ENCODE measurements around the gene KIF16B.
"Not testable (repeated sequence)": the region's sequence is repeated elsewhere in the genome, so short reads cannot be mapped to it uniquely, and the experiment has no call there.

The KIF16B gene

DNA sequence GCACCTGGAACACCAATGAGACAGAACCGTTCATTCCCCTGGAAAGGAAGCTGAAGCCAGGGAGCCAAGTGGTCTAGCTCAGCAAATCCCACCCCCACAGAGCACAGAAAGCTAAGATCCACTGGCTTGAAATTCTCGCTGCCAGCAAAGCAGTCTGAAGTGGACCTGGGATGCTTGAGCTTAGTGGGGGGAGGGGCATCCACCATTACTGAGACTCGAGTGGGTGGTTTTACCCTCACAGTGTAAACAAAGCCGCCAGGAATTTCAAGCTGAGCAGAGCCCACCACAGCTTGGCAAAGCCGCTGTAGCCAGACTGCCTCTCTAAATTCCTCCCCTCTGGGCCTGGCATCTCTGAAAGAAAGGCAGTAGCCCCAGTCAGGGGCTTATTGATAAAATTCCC, 53.1 kb downstream of the KIF16B start:
- no peak for DNase-seq

DNA sequence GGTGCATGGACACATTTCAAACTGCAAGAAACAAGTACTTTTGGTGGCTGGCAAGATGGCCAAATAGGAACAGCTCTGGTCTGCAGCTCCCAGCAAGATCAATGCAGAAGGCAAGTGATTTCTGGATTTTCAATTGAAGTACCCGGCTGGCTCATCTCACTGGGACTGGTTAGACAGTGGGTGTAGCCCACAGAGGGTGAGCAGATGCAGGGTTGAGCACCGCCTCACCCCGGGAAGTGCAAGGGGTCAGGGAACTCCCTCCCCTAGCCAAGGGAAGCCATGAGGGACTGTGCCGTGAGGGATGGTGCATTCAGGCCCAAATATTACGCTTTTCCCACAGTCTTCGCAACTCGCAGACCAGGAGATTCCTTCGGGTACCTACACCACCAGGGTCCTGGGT, 53.6 kb downstream of the KIF16B start:
- not testable (repeated sequence) for DNase-seq

DNA sequence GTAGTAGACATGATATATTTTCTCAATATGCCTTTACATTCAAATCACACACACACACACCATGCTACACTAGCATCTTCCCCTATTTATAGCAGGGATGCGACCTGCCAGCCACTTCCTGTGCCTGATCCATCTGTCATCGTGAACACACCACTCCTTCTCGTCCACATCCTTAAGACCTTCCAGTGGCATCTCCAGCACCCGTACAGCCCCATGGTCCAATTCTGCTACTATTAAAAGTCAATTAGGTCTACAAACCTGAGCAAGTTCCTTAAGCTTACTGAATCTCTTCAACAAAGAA, 54.5 kb downstream of the KIF16B start:
- no peak for DNase-seq

DNA sequence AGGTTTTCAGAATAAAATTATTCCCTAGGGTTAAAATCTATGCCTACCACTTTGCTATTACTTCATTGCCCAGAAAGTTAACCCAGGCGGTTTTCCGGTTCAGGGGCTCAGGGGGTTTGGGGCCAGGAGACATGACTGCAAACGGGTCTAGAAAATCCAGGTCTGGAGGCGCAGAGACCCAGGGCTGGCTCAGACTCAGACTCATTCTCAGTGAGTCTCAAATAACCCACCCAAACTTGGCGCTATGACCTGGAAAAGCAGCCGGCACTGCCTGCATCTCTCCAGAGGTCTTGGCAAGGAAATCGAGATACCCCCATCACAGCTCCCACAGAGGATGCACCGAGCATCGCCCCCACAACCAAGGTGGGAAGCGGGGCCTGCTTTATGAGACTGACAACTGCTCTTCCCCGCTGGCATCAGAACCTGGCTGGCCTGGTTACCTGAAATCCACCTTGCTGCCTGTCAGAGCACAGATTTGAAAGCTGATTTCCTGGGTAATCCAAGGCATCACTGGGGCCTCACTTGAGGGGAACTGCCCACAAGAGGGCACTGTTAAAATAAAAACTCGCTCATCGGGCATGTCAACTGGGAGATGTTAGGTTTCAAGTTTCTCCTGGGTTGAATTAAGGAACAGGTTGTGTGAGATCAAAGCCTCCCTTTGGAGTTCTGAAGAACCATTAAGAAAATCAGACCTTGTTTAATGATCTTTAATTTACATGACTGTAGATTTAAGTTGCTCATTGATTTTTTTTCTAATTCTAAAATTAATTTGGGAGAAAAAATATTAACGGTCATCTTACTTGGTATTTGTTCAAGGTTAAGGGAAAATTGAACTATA, 55.1 kb downstream of the KIF16B start:
- DNase-seq = no peak

DNA sequence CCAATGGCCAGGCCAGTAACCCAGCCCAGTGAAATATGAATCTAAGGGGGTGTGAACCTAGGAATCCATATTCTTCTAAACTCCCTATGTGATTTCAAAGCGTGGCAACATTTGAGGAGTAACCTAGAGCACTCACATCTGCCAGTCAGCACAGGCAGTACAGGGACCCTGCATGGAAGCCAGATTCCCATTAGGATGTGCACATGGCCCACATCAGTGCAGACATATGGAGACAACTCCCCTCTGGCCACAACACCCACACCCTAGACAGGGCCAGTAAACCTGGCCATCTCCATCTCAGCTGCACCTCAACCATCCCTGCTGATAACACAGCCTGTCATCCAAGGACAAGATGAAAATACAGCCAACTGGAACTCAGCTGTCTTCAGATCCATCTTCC, 56.5 kb downstream of the KIF16B start:
- no peak for DNase-seq

DNA sequence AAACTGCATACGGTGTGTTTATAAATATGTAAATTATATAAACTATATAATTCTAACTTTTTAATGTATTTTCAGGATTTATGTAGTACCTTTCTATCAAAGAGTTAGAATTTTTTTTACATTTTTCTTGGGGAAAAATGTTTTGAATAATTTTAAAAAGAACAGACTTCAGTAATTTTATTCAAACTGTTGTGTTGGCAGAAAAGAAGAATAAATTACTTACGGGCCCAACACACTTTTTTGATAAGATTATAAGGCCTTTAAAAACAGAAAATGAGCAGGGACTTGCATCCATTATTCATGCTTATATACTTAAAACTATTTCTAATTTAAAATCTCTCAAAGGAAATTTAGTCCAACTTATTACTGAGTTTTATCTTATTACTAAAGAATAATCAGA, 58.2 kb downstream of the KIF16B start:
- no peak for DNase-seq

DNA sequence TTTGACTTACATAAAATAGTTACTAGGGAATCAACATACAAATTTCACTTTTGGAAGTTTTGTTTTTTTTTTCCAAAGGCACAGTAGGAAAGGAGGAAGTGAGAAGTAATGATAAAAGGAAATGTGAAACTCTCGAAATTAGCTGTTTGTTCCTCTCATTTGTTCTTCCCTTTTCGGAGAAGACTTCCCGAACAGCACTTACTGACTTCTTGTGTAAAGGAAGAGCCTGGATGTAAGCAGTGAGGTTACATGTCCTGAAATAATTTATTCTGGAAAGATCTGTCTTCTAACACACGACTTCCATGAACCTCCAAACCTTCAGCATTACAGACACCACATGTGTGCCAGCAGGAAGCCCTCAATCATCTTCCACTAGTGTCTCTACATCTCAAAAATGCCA, 59.1 kb downstream of the KIF16B start:
- no peak for DNase-seq

DNA sequence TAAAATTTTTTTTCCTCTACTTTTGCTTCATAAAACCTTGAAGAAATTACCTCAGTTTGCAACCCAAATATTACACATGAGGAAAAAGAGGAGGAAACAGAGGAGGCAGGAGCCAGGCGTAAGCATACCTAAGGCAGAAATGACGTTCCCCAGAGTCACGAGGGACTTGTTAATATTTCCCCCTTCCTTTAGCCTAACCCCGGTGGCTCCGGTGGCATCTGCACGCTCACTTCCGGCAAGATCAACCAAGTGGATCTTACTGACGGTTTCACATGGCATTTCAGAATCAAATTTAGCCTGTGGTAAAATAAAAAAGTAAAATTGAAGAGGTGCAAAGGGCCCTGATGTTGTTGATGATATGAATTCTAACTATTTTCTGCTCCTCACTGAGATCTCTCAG, 67.4 kb downstream of the KIF16B start:
- no peak for DNase-seq

DNA sequence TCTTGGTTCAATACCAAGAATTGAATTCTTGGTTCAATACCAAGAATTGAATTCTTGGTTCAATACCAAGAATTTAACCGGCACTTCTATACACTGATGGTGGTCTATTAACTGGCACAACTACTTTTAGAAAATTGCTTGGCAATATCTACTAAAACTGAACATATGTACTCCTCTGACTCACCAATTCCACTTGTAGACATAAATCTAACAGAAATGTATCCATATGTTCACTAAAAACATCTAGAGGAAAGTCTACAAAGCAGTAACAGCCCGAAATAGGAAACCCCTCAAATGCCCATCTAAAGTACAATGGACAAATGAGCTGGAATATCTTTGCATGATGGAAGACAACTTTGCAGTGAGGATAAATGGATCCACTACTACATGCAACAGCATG, 71.9 kb downstream of the KIF16B start:
- no peak for DNase-seq

DNA sequence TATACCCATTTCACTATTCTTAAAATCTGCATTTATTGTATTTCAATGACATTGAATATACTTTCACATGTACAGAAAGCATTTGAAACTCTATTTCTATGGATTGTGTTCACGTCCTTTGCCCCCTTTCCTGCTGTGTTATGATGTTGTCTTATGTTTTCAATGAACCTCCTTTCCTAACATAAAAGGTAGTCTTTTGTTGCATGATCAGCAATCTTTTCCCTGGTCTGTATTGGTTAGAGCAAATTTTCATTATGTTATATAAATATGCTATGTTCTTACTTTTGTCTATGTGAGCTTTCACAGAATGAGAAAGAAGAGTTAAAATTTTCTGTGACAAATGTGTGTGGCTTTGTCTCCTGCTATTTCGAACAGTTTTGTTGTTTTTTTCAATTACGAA, 73.1 kb downstream of the KIF16B start:
- DNase-seq = no peak

DNA sequence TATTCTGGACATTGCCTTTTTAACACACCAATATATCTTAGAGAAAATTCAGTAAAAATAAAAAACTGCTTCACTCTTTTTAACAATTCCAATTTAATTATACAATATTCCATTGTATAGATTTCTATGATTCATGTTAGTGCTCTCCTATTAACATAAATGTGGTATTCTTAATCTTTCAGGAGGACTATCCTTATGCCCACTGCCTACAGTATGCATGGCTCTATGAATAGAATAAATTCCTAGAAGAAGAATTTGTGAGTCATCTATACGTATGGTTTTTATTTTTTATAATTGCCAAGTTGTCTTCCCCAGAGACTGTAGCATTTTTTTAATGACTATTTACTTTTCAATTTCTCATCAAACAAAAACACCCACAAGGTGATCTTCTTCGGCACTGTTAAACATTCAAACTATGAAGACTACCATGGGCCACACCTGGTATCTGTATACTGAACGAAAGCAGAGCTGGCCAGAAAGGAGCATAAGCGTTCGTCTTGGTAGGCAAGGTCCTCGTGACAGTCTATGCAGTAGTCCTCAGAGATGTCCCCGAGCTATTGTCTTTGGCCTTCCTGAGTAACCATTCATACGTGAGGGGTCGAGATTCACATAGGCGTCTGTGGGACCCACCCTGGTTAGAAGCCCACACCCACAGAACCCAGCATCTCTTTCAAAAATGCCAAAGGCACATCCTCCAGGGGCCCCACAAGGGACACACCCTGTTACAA, 74.6 kb downstream of the KIF16B start:
- DNase-seq = no peak

DNA sequence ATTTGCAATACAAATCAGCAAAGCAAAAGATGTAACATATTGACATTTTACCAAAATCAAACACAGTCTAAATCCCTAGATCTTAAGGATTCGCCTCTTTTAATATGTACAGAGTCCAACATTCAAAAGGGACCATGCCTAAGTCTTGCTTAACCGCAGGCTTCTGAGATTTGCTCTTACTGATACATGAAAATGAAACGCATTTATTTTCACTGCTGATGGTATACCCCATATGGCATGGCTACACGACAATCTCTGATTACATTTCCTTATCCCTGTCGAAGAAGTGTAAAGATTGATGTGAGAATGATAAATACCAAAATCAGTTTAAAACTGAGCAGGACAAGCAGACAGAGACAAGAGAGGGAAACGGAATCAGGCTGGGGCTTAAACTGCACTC, 75.4 kb downstream of the KIF16B start:
- DNase-seq = no peak

DNA sequence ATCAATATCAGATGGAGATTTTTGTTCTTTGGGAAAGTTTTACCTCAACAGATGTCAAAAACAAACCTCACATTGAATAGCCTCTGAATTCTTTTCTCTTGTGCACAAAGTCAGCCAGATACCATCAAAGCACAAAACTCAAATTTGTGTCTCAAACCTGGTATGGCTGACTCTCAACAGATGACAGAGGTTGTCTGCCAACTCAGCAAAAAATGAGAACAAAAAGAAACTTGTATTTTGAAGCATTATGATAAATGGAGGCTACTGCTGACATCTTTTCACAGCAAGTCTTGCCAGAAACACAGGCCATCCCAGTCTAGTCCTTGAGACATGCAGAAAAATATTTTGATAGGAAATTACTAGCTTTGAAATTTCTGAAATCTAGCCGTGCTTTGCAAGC, 79.8 kb downstream of the KIF16B start:
- DNase-seq = no peak

DNA sequence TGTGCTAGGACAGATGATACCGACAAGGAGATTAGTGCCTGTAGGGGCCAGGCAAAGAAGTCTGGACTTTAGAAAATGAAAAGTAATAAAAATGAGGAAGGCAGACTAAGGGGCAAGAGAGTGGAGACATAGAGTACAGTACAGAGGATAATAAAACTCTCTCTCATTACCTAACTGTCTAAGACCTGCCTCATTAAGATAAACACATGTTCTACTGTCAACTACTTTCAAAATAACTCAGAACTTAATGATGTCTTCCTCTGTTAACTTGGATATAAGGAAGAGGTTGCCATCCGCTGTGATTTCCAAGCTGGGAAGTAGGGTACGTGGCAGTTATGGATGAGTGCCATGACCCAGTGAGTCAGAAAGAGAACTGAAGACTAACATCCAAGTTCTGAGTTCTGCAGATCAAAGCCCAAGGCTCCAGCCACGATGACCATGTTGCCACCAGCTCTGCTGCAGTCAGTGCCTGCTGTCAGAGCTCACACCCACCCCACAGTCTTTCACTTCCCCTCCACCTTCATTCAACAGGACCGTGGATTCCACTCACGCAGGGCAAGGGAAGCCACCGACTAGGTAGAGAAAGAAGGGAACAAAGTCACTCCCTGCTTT, 81.8 kb downstream of the KIF16B start:
- DNase-seq = no peak

DNA sequence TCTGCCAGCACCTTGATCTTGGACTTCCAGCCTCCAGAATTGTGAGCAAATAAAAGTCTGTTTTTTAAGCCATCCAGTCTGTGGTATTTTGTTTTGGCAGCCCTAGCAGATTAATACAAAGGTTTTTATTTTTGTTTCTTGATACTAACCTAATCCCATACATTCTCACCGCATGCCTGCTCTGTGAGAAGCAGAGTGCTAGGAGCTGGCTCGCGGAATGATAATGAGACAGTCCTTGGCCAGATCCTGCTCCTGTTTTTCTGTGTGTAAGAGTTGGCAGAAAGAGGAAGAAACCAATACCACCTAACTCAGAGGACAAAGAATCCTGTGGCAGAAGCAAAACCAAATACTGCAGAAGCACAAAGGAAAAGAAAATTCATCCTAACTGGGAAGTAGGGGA, 82.6 kb downstream of the KIF16B start:
- no peak for DNase-seq

DNA sequence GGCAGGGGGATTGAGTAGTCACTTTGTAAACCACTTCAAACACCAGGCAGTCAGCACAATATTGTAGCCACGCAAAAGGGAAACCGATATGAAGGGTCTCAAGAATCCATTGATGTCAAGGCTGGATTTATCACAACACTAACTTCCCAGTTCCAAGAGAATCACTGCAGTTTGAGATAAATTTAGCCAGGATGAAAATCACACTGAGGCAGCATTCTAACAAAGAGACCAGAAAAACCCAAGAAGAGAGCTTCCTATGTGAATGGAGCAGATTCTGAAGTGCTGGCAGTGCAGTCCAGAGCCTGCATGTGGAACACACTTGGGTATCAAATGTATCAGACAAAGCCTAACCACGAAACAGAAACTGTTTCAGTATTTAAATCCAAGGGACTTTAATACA, 84.6 kb downstream of the KIF16B start:
- no peak for DNase-seq

DNA sequence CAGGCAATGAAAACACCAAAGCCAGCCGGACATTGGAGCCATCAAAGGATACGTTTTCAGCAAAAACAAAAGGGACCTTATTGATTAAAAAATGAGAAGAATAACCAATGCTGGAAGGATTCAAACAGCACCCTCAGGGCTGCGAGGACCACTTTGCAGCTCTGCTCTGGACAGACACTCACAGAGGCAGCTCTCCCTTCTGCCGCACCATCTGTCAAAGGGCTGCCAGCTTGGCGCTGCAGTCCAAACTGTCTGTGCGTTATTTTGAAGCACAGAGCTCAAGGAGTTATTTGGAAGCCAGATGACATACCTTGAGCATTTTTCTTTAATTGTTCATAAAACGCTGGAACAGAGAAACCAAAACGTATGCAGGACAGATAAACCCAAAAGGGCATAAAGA, 85.2 kb downstream of the KIF16B start:
- DNase-seq = no peak

DNA sequence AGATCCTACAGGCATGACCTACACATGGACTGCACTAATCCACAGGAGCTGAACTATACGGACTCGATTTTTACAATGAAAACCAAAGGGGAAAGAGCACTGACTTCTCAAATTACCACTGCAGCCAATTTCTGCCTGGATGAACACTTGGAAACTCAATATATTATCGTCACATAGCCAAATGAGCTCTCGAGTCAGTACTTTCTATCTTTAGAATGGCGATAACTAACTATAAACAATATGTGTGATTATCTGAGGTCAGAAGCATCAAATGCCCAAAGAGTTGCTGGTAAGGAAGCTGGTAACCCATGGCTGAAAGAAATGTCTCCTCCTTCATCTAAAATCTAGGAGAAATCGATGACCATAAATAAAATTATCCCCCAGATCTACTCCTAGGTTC, 86.7 kb downstream of the KIF16B start:
- no peak for DNase-seq

DNA sequence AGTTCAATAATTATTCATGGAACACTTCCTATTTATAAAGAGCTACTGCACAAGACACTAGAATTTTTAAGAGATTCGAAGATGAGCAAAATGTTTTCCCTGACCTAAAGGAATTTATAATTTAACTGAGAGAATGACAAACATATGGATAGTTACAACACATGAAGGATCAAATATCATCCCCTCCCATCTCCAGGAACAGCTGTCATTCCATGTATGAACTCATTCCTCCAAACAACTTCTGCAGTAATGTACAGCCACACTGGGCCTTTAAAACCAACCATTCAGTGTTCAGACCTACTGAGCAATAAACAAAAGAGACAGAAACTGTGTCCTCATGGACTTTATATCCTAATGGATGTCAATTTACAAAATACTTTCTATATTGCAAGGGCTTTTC, 87.8 kb downstream of the KIF16B start:
- no peak for DNase-seq

DNA sequence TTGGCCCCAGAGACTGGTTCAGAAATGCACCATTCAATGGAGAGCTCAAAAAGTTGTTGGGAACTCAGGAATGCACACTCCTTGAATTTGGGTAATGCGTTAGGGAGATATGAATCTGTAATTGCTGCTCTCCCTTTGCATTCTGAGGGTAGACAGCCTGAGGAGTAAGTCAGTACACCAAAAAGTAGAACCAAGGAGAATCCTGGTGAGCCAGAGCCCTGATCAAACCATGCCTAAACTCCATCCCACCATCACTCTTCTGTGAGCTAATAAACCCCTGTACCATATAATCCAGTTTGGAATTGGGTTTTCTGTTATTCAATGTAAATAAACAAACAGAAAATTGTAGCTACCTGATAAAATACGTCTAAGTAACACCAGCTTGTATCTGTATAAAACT, 90.2 kb downstream of the KIF16B start:
- DNase-seq = no peak

DNA sequence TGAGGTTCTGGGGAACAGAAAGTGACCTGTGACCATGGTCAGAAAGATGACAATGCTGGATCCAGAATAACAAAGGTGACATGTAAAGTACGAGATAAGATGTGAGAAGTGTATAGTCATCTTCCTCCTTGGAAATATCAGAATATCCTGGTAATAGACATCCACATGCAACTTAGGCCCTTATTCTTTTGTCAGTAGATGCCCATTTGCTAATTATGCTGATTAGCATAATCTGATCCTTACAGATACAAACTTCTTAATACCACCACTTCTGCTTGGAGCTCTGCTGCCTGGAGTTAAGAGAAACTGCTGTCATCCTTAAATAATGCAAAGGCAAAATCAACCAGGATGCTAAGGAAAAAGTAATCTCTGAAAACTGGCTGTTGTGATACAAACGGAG, 91.3 kb downstream of the KIF16B start:
- DNase-seq = no peak

DNA sequence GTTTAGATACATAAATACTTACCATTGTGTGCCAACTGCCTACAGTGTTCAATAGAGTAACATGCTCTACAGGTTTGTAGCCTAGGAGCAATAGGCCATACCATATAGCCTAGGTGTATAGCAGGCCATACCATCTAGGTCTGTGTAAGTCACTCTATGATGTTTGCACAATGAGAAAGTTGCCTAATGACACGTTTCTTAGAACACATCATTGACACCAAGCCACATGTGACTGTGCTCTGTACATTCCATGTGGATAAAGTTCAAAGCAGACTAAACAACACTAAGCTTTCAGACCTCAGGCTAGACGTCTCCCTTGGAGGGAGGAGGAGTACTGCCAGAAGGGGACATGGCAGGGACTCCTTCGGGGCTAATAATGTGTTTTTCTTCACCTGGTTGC, 93.6 kb downstream of the KIF16B start:
- DNase-seq = no peak

DNA sequence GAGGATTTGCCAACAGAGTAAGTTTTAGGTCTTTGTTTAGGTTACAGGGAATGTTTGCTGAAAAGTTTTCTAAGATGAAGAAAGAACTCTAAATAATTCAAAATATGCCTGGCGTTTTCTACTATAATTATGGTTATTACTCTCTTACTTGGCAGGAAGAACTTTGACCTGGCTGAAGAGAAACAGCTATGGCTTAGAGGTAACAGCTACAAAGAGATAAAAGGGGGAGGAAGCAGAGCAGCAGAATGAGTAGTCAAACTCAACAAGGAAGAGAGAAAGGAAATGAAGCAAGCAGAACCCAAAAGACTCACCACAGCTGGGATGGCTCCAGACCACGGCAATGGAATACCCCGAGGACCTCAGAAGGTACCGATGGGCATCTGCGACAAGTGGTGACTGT, 95.6 kb downstream of the KIF16B start:
- DNase-seq = no peak

DNA sequence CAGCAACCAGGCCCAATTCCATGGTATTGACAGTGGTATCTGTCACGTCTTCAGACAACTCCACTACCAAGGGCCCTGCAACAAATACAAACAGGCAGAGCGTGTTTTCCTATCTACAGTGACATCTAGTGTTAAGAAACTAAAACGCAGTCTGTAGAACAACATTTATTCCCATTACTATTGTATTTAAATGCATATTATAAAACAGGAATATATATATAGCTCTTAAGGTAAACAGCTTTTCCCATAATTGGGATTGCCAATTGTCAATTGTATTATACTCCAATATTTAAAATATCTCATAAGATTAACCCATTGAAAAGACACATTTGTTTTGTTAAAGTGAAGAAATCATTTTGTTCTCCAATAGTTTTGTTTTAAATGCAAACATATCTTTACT, 97.2 kb downstream of the KIF16B start:
- no peak for DNase-seq

DNA sequence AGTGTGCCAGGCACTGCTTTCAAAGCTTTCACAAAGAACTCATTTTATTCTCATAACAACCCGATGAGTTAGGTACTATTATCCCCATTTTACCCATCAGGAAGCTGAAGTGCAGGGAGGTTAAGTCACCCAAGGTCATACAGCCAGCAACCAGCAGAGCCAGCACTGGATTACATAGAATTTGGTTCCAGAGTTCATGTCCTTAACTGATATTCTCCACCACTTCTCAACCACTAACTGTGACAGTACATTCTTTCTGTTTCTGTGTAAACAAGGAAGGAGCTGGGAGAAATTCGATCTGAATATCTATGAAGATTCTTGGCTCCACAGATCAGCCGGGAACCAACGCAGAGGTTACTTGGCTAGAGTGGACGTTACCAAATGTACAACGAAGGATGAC, 98.0 kb downstream of the KIF16B start:
- no peak for DNase-seq
